HG03039 (cell line): Measurements from ENCODE around the gene RARB.

Experiments
- ATAC-seq: cut with Tn5 transposase; IDR thresholded peaks from one replicate; pipeline ENCODE4 v1.9.1; 2021; ENCODE audit warnings: mild to moderate bottlenecking, moderate library complexity; ENCODE audit not compliant: unreplicated experiment

RARB gene

DNA sequence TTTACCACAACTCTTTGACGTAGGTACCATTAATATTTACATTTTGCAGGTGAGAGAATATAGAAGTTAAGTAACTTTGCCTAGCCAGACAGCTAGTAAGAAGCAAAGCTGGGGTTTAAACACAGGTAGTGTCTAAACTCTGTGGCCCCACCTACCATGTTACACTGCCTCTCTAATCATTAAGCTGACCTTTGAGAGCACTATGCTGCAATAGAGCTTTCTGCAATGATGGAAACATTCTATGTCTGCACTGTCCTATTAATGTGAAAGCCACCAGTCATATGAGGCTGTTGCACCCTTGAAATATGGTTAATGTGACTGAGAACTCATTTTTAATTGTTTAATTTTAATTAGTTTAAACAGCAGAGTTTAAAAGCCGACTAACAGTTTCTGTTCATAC lies 6.3 kb upstream of the RARB start:
- ATAC-seq, result no peak

DNA sequence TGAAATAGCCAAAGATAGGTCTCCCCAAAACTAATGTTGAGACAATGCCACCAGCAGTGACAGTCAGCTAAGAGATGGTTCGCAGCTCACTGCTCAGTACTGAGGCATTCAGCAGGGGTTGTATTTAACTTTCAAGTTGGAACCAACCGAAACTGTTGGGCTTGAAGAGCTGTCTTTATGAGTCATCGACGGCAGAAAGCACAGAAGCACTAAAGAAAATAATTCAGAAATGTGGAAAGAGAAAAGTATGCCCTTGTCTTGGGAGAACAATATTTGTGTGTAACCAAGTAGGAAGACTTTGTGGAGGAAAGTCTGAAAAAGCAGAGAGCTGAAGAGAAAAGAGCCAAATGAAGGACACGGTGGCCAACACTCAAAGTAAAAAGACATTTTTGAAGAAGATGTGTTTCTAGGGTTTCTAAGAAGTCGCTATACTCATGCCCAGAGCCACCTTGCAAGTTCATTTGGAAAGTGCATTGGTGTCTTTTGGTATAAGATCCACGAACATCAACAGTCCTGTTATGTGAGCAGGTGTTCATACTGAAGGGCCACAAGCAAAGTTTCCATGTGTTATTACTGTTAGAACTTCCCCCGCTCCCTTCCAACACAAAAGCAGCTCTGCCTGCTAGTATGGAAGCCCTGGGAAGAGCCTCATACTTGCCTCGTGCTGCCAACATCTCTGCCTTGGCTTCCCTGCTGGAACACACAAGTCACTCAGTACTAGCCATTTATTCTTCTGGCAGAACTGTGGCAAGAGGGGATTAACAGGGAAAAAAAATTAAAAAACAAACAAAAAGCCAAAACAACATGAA lies 4.1 kb upstream of the RARB start:
- no peak for ATAC-seq

DNA sequence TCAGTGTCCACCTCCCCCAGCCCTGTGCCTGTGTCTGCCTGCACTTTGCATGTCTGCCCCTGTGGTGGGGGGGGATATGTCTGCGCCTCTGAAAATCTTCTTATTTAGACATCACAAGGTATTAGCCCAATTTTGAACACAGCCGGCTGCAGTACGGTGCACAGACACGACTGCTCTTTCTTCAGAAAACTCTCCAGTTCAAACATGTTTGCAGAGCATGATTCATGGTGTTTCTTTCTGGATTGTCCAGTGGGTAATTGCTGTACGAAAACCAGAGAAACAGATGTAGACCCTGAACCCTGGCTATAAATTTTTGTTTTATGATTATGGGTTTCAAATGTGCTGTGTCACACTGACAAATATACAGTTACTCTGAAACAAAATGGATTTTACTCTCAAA lies 3.4 kb upstream of the RARB start:
- no peak for ATAC-seq

DNA sequence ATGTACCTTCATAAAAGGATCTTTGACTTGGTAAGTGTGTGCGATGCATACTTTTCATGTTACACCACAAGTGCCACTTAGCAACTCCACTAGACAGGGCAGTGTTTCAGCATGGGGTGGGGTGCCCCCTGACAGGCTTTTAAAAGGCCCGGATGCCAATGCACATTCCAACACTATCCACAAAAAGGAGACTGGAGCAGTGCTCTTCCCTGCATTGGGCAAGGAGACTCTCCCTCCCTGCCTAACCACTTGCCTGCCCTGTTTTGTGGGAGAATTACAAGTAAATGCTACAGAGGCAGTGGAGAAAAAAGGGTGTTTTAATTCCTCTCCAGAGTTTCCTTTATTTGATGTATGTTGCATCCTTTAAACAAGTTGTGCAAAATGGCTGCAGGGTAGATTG lies 1.7 kb upstream of the RARB start:
- ATAC-seq, result no peak

DNA sequence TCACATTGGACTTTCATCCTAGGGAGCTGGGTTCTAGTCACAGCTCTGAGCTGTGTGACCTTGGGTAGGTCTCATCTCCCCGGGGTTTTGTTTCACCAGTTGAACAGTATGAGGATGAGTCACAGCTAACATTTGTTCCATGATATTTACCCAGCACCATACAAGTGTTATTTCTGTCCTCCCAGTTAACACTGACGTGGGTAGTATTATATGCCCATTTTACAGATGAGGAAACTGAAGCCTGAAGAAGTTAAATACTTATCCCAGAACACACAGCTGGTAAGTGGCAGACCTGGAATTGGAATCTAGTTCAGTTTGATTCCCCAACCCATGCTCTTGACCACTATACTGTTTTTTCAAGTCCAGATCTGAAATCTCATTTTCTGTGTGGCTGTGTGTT lies 908 bp upstream of the RARB start:
- no peak for ATAC-seq

DNA sequence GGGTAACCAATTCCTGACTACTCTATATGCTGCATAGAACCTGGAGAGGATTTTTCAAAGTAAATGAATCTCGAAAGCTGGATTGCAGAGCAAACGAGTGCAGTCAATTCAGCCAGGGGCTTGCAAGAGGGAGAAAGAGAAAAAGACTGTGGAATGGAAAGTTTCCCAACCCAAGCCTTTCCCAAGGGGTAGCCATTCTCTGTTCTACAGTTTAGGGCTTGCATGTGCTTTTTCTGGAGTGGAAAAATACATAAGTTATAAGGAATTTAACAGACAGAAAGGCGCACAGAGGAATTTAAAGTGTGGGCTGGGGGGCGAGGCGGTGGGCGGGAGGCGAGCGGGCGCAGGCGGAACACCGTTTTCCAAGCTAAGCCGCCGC lies 511 bp upstream of the RARB start:
- no peak for ATAC-seq

DNA sequence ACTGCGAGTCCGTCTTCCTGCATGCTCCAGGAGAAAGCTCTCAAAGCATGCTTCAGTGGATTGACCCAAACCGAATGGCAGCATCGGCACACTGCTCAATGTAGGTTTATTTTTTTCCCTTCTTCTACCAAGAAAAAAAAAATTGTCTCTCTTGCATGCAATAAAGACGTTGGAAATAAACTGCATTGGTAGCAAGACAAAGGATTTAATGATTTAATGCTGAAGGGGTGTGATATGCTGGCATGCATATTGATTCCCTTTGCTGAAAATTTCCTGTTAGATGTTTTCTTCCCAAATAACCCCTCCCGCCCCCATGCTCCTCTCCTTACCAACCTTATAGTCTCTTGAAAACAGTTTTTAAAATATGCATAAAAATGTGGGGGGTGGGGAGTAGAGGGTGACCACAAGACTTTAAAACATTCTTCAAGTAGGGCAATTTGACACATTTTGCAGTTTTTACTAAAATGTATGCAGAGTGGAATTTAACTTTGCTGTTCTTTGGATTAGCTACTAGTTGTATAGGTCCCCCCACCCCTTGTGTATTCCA lies 799 bp downstream of the RARB start:
- no peak for ATAC-seq

DNA sequence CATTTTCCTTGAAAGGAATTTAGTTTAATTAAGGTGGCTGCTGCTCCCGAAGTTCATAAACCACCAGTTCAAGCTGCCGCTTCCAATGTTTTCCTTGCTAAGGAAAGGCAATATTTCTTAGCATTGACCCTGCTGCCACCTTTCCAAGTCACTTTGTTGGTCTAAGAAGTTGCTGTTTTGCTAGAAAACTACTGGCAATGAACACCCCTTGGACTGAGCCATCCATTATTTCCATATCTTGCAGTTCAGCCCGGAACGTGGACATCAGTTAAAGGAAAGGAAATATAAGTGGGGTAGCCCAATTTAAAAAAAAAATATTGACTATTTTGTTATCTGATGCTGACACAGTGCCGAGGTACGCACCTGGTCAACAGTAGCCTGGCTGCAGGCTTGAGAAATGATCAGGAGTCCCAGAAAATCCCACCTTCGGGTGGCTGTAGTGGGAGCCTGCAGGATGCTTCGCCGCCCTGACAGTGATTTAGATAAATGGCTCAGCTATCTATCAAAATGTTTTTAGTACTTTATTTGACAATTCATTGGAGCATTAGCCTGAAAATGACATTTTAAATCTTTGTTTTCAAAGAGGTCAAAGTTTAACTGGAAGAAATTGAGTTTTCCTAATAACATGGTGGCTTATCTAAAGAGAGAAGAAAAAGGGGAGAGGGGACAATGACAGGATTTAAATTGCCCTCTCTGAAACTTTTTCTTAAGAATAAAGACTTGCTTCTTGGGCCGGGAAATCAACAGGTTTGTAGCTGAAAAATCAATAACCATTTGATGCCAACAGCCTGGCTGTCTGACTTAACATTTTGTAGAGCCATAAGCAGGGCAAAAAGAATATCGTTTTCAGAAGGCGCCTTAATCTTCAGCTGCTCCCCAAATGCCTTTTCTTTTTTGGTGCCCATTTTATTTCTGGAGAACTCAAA lies 1.6 kb downstream of the RARB start:
- ATAC-seq, result no peak

DNA sequence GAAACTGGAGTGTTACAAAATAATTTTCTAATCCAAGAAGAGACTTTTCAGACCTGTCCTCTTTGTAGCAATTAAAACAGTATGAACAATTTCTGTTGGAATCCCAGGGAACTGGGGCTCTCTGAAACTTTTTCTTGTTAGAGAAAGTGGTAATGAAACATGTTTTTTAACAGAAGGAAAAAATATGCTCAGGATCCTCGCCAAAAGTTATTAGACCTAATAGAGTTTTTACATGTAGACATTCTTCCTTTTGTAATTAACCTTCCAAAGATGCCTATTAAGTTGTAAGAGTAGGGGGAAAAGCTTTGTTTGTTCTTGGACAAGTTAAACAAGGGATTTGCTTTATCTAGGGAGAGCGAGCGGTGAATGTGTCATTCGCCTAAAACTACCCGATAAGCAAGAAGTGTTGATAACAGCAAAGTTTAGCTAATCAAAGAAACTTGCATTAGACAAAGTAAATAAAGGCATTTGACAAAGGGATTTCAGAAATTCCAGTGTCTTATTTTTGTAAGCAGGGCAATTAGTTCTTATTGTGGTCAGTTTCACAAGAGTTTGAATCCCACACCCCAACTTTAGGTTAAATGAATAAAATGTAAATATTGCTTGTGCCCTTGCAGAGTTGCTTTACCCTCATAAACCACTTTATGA lies 2.3 kb downstream of the RARB start:
- ATAC-seq, result no peak

DNA sequence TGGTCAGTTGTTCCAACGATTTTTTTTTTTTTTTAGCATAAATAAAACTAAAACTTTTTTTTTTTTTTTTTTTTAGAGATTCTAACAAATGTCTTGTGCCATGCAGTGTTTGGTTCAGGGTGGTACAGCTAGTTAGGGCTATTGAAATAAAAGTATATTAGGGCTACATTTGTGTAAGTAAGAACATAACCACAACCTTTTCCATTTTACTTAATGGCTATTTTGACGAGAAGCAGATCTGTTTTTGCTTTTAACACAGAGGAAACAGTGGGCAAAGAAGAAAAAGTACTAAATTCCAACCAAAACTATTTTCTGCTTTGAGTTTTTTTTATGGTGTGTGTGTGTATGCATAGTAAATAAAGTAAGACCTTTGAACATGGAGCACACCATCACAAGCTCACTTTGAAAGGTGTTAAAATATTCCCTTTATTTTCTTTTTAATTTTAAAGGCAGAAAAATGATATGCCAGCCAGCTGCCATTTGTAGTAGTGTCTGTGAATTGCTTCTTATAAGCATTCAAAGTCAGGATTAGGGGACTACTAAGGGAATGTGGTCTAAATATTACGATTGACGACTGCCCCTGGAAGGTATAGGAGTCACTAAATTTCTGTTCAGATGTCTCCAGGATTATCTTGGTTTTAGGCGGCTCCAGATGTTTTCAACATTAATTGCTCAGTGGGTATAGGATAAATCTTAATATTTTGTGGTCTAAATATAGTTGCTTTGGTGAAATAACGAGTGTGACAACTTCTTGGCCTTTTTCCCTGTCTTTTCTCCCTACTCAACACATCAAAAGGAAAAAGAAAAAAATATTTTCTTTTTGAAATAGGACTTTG lies 3.1 kb downstream of the RARB start:
- no peak for ATAC-seq

DNA sequence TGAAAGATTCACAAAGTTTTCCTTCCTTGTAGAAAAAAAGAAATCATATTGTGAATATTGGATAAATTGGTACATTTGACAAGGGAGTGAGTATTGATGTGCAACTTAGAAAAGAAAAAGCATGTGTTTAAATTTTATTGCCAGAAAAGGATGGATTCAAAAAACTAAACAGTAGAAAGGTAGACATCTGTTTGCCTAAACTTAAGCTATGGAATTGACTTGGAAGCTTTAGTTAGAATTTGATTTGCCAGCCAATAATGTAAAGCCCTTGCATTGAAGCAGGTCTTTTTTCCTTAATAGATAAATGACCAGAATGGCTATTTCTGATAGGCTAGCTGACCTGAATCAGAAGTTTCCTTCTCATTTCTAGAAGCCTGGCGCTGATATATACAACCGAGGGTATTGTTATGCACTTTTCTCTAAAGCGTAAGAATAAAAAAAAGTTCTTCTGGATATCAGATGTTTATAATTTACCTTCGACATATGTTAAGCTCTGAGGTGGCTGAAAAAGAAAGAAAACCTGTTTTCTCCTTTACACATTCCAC lies 4.2 kb downstream of the RARB start:
- ATAC-seq, result no peak

DNA sequence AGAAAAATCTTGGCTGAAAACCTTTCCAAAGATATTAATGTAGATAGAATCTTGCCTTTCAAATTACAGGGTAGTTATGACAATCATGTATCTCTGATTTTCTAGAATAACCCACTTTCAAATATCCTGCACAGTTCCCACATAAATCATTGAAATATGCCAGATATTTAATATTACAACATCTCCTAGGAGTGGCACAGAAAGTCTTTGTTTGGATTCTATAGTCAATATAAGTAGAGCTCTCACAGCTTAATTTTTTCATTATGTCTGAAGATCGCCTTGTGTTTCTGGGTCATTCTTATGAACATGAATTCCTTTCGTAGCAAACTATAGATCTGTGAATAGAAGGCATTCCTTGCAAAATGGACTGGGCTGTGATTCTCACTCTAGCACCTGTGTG lies 5.0 kb downstream of the RARB start:
- no peak for ATAC-seq

DNA sequence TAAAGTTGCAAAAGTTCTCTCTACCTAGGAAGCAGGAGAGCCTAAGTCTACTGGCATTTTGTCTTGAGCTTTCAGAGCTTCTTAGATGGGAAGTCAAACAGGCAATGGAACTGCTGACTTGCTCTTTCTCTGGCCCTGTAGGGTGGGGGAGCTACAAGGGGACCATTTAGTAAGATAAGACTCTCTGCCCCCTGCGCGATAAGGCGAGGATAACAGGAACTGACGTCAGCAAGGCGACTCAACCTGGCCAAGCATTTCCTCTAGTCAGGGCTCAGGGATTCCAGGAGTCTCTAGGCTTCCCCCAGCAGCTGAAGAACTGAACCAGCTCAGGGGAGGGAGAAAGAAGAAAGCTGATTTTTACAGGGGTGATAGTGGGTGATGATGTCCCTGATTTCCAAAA lies 5.8 kb downstream of the RARB start:
- ATAC-seq, result no peak

DNA sequence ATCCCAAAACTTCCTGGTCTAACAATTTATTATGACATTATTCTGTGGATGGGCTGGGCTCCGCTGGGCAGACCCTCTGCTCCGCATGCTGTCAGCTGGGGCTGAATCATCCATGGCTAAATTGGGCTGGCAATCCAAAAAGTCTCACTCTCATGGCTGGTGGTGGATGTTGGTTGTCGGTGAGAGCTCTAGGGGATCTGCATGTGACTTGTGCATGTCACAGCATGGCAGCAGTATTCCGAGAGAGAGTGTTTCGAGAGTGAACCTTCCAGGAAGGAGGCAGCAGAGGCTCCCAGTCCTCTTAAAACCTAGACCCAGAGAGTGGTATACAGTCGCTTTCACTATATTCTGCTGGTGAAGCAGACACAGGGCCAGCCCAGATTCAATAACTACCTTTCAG lies 9.9 kb downstream of the RARB start:
- no peak for ATAC-seq

DNA sequence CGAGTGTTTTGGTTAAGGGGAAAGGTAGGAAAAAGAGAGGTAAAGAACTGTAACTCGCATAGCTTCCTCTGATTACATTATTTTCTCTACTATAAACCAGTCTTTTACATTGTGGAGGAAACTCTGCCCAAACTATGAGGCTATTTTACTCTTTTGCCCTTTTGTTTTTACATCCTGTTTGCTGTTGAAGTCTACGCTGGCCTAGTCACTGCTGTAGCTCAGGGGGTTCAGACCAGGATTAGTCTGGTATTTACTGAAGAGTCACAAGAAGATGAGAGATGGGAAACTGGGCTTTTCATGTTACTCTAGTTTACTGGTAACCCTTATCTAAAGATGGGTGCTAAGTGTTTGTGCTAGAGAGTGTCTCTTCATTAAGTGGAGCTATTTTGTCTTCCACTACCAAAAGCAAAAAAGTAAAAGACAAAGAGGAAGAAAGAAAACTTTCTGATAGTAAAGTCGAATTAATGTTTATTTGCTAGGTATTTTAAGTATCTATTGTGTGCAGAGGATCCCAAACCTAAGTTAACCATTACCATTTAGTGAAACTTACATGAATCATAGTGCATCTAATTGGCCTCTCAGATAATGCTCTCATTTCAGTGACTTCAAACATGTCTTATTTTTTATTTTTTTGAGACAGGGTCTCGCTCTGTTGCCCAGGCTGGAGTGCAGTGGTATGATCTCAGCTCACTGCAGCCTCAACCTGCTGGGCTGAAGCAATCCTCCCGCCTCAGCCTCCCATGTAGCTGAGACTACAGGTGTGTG lies 10.9 kb downstream of the RARB start:
- no peak for ATAC-seq

DNA sequence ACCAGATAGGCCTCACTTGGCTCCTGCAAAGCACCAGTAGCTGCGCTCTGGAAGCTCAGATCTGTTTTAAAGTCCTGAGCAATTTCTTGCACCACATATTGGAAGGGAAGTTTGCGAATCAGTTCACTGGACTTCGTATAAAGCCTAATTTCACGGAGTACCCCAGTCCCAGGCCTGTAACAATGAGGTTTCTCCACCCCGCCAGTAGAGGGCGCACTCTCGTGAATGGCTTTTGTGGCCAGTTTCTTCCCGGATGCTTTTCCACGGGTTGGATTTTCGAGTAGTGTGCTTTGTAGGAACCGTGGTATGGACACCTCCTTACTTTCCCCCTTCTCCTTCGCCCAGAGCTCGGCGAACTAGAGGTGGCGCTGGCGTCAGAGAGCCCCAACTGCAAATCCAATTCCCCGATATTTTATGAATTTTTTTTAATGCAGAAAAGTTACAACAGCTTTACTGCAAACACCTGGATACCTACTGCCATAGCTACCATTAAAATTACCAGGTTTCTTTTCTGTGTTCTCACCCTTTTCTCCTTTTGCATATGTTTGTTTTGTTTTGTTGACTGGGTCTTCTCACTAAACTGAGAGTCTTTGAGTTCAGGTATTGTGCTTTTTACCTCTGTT lies 13.3 kb downstream of the RARB start:
- no peak for ATAC-seq

DNA sequence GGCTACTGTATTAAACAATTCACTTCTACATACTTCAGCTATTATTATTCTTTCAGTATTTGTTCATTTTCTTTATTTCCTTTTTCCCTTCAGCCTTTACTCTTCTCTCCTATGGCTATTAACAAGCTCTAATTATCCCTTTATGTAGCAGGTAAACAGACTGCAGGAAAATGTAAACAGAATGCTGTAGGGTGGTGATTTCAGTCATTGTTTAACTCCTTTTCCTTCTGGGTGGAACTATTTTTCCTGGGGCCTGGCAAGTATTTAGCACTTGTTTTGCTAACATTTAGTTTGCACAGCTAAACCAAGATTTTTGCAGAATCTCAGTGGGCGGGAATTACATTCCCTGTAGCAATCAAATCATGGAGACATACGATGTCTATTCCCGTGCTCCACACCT lies 14.4 kb downstream of the RARB start:
- no peak for ATAC-seq

DNA sequence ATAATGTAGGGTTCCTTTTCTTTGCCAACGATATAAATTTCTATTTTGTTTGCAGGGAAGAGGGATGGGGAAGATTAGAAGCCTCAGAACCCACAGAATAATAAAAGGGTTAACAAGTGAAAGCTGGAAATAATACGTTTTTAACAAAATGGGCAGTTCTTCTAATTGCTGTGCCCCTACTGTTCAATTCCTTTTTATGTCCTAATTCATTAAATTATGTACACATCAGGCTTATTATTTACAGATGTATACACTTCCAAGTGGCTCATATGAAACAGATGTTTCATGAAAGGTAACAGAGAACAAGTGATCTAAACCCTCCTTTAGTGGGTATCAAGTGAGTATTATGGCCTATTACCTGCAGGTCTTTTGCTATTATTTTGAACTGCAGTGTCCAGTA lies 16.2 kb downstream of the RARB start:
- no peak for ATAC-seq

DNA sequence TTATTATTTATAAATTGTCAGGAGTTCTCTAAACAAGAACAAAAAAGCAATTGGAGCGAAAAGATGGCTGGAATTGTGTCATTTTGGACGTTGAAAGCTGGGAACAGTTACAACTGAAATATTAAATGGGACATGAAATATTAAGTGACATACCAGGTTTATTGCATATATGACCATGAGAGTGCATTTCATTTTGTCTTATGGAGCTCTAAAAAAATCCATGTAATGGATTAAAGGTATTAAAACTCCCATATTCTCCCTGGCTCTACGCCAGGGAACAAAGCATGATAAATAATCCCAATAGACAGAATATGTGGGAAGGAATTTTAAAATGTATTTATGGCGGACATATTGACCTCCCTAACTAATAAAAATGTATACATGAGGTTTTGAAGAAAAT lies 17.7 kb downstream of the RARB start:
- ATAC-seq, result no peak
